ENCODE data around the gene UGT2B7.

The UGT2B7 gene

GRCh38 chr4:69122476-69122875, 26.2 kb downstream of the UGT2B7 start:
- Histone ChIP-seq H3K36me3 (ENCODE audit: control insufficient read depth, insufficient read depth, low read length) (no peaks in the 10 kb centered on the region), H3K4me3 (ENCODE audit: low read depth, low read length) (no peak overlapping the region), H3K4me1 (ENCODE audit: control insufficient read depth, insufficient read depth, low read length) (no peaks in the 10 kb centered on the region), H3K27me3 (ENCODE audit: control insufficient read depth, insufficient read depth, low read length) (no peaks in the 10 kb centered on the region), H3K9me3 (ENCODE audit: control insufficient read depth, insufficient read depth, low read length) (no peaks in the 10 kb centered on the region), H3K9ac (ENCODE audit: low read depth, low read length) (no peak overlapping the region)

GRCh38 chr4:69124941-69125340, 28.7 kb downstream of the UGT2B7 start:
- Histone ChIP-seq H3K27me3 (ENCODE audit: control insufficient read depth, insufficient read depth, low read length) (no peaks in the 10 kb centered on the region), H3K4me1 (ENCODE audit: control insufficient read depth, insufficient read depth, low read length) (no peaks in the 10 kb centered on the region), H3K9me3 (ENCODE audit: control insufficient read depth, insufficient read depth, low read length) (no peaks in the 10 kb centered on the region), H3K9ac (ENCODE audit: low read depth, low read length) (no peak overlapping the region), H3K4me3 (ENCODE audit: low read depth, low read length) (no peak overlapping the region), H3K36me3 (ENCODE audit: control insufficient read depth, insufficient read depth, low read length) (no peaks in the 10 kb centered on the region)

- Histone ChIP-seq H3K27me3 (ENCODE audit: control insufficient read depth, insufficient read depth, low read length) (no peaks in the 10 kb centered on the region), H3K9ac (ENCODE audit: low read depth, low read length) (no peak overlapping the region), H3K9me3 (ENCODE audit: control insufficient read depth, insufficient read depth, low read length) (no peaks in the 10 kb centered on the region), H3K4me3 (ENCODE audit: low read depth, low read length) (no peak overlapping the region), H3K36me3 (ENCODE audit: control insufficient read depth, insufficient read depth, low read length) (no peaks in the 10 kb centered on the region), H3K4me1 (ENCODE audit: control insufficient read depth, insufficient read depth, low read length) (no peaks in the 10 kb centered on the region)
These were observed 29.8 kb downstream of the UGT2B7 start for GRCh38 chr4:69126024-69126423.

GRCh38 chr4:69133993-69134392, 37.7 kb downstream of the UGT2B7 start:
- H3K4me1 ChIP-seq (ENCODE audit: control insufficient read depth, insufficient read depth, low read length) = no peaks in the 10 kb centered on the region
- no peak overlapping the region for H3K9ac ChIP-seq (ENCODE audit: low read depth, low read length)
- H3K4me3 ChIP-seq (ENCODE audit: low read depth, low read length) = no peak overlapping the region
- no peaks in the 10 kb centered on the region for H3K9me3 ChIP-seq (ENCODE audit: control insufficient read depth, insufficient read depth, low read length)
- H3K36me3 ChIP-seq (ENCODE audit: control insufficient read depth, insufficient read depth, low read length) = no peaks in the 10 kb centered on the region
- no peaks in the 10 kb centered on the region for H3K27me3 ChIP-seq (ENCODE audit: control insufficient read depth, insufficient read depth, low read length)

GRCh38 chr4:69134471-69134870, 38.2 kb downstream of the UGT2B7 start:
- Histone ChIP-seq H3K9me3 (ENCODE audit: control insufficient read depth, insufficient read depth, low read length) (no peaks in the 10 kb centered on the region), H3K4me1 (ENCODE audit: control insufficient read depth, insufficient read depth, low read length) (no peaks in the 10 kb centered on the region), H3K36me3 (ENCODE audit: control insufficient read depth, insufficient read depth, low read length) (no peaks in the 10 kb centered on the region), H3K27me3 (ENCODE audit: control insufficient read depth, insufficient read depth, low read length) (no peaks in the 10 kb centered on the region), H3K4me3 (ENCODE audit: low read depth, low read length) (no peak overlapping the region), H3K9ac (ENCODE audit: low read depth, low read length) (no peak overlapping the region)

- Histone ChIP-seq H3K36me3 (ENCODE audit: control insufficient read depth, insufficient read depth, low read length) (no peaks in the 10 kb centered on the region), H3K4me1 (ENCODE audit: control insufficient read depth, insufficient read depth, low read length) (no peaks in the 10 kb centered on the region), H3K9ac (ENCODE audit: low read depth, low read length) (no peak overlapping the region), H3K9me3 (ENCODE audit: control insufficient read depth, insufficient read depth, low read length) (no peaks in the 10 kb centered on the region), H3K27me3 (ENCODE audit: control insufficient read depth, insufficient read depth, low read length) (no peaks in the 10 kb centered on the region), H3K4me3 (ENCODE audit: low read depth, low read length) (no peak overlapping the region)
These were observed 45.0 kb downstream of the UGT2B7 start for GRCh38 chr4:69141320-69141719.

- no peaks in the 10 kb centered on the region for H3K36me3 ChIP-seq (ENCODE audit: control insufficient read depth, insufficient read depth, low read length)
- H3K9ac ChIP-seq (ENCODE audit: low read depth, low read length) = no peak overlapping the region
- H3K27me3 ChIP-seq (ENCODE audit: control insufficient read depth, insufficient read depth, low read length) = no peaks in the 10 kb centered on the region
- no peak overlapping the region for H3K4me3 ChIP-seq (ENCODE audit: low read depth, low read length)
- H3K9me3 ChIP-seq (ENCODE audit: control insufficient read depth, insufficient read depth, low read length) = no peaks in the 10 kb centered on the region
- H3K4me1 ChIP-seq (ENCODE audit: control insufficient read depth, insufficient read depth, low read length) = no peaks in the 10 kb centered on the region
These were observed 51.1 kb downstream of the UGT2B7 start for GRCh38 chr4:69147334-69147733.

- Histone ChIP-seq H3K4me1 (ENCODE audit: control insufficient read depth, insufficient read depth, low read length) (no peaks in the 10 kb centered on the region), H3K9ac (ENCODE audit: low read depth, low read length) (no peak overlapping the region), H3K27me3 (ENCODE audit: control insufficient read depth, insufficient read depth, low read length) (no peaks in the 10 kb centered on the region), H3K4me3 (ENCODE audit: low read depth, low read length) (no peak overlapping the region), H3K36me3 (ENCODE audit: control insufficient read depth, insufficient read depth, low read length) (no peaks in the 10 kb centered on the region), H3K9me3 (ENCODE audit: control insufficient read depth, insufficient read depth, low read length) (no peaks in the 10 kb centered on the region)
These were observed 57.7 kb downstream of the UGT2B7 start for GRCh38 chr4:69154021-69154420.

- Histone ChIP-seq H3K9me3 (ENCODE audit: control insufficient read depth, insufficient read depth, low read length) (no peaks in the 10 kb centered on the region), H3K4me1 (ENCODE audit: control insufficient read depth, insufficient read depth, low read length) (no peaks in the 10 kb centered on the region), H3K4me3 (ENCODE audit: low read depth, low read length) (no peak overlapping the region)
These were observed 60.6 kb downstream of the UGT2B7 start for GRCh38 chr4:69156913-69157312.

More at GRCh38 chr4:69156913-69157312, 60.6 kb downstream of the UGT2B7 start:
- Histone ChIP-seq H3K9ac (ENCODE audit: low read depth, low read length) (no peak overlapping the region), H3K36me3 (ENCODE audit: control insufficient read depth, insufficient read depth, low read length) (no peaks in the 10 kb centered on the region), H3K27me3 (ENCODE audit: control insufficient read depth, insufficient read depth, low read length) (no peaks in the 10 kb centered on the region)
